Hepatocyte (in vitro differentiated cells): ENCODE results near the gene ABCD4. TPM values are rescaled to one million over a fixed set of nuclear protein-coding genes. Genes with fewer than 3 reads are reported as not detected.

Source experiments
- DNase-seq: peaks from one replicate; pipeline ENCODE4 v3.0.0-alpha.2; 2016; ENCODE audit warnings: low spot score
- H2AFZ ChIP-seq: fragments of 200-600 bp; sonication (generic); 2 replicates; pipeline ENCODE4 v1.6.0; 2016; ENCODE audit warnings: antibody characterized with exemption, mild to moderate bottlenecking
- H3K27ac ChIP-seq: fragments of 200-600 bp; sonication (generic); 2 replicates; pipeline ENCODE4 v1.5.1; 2016; ENCODE audit warnings: mild to moderate bottlenecking
- H3K27me3 ChIP-seq: fragments of 200-600 bp; sonication (generic); 2 replicates; pipeline ENCODE4 v1.6.1; 2016
- H3K36me3 ChIP-seq: fragments of 200-600 bp; sonication (generic); replicated peaks from 2 replicates; pipeline ENCODE4 v1.5.1; 2016; ENCODE audit warnings: low read depth; ENCODE audit not compliant: insufficient read depth
- H3K4me1 ChIP-seq: fragments of 200-600 bp; sonication (generic); 2 replicates; pipeline ENCODE4 v1.5.1; 2016; ENCODE audit warnings: mild to moderate bottlenecking, moderate library complexity; ENCODE audit not compliant: insufficient read depth
- H3K4me2 ChIP-seq: fragments of 200-600 bp; sonication (generic); 2 replicates; pipeline ENCODE4 v1.6.0; 2016
- H3K4me3 ChIP-seq: fragments of 200-600 bp; sonication (generic); 2 replicates; pipeline ENCODE4 v1.5.1; 2016; ENCODE audit warnings: mild to moderate bottlenecking
- H3K79me2 ChIP-seq: fragments of 200-600 bp; sonication (generic); 2 replicates; pipeline ENCODE4 v1.6.0; 2017; ENCODE audit warnings: mild to moderate bottlenecking
- H3K9me2 ChIP-seq: fragments of 200-600 bp; sonication (generic); replicated peaks from 2 replicates; pipeline ENCODE4 v1.6.0; 2017; ENCODE audit warnings: mild to moderate bottlenecking; ENCODE audit not compliant: insufficient read depth
- H3K9me3 ChIP-seq: fragments of 200-600 bp; sonication (generic); 2 replicates; pipeline ENCODE4 v1.5.1; 2016; ENCODE audit warnings: low read depth, mild to moderate bottlenecking
- H4K20me1 ChIP-seq: fragments of 200-600 bp; sonication (generic); 2 replicates; pipeline ENCODE4 v1.6.0; 2016; ENCODE audit warnings: mild to moderate bottlenecking; ENCODE audit not compliant: insufficient read depth, poor library complexity, severe bottlenecking
- CTCF ChIP-seq: fragments of 200-600 bp; sonication (generic); IDR thresholded peaks from 2 replicates; pipeline ENCODE4 v1.5.1; 2016; ENCODE audit warnings: antibody characterized with exemption, mild to moderate bottlenecking; ENCODE audit not compliant: poor library complexity
- EZH2 ChIP-seq: fragments of 200-600 bp; sonication (generic); IDR thresholded peaks from 2 replicates; pipeline ENCODE4 v1.6.1; 2016; ENCODE audit warnings: antibody characterized with exemption, mild to moderate bottlenecking, borderline replicate concordance
- EZH2phosphoT487 ChIP-seq: fragments of 200-600 bp; sonication (generic); IDR thresholded peaks from one replicate; pipeline ENCODE4 v1.6.1; 2018; ENCODE audit warnings: antibody characterized with exemption, mild to moderate bottlenecking, low read depth, moderate library complexity; ENCODE audit not compliant: unreplicated experiment, severe bottlenecking
- WGBS: methylation state at CpG from one replicate; pipeline ENCODE4 v1.1.6; 2016; ENCODE audit warnings: low lambda C conversion rate; ENCODE audit errors: missing lambda C conversion rate; 5-methylcytosine and 5-hydroxymethylcytosine counted together
- polyA plus RNA-seq: library from polyadenylated mRNA; unstranded; fragments of >200 nt; fragmentation: Nextera tagmentation; extraction: Ambion mirVana; gene quantifications from 2 replicates; pipeline ENCODE4 v1.2.1, GENCODE V29; 2016
- total RNA-seq: library from RNA; depleted of rRNA; stranded (reverse); fragments of >200 nt; gene quantifications from 2 replicates; pipeline ENCODE4 v1.2.3, GENCODE V29; 2014

Gene ABCD4
- total and polyA plus RNA-seq, 2 experiments from 2014 or later = 44.0 to 71.9 TPM

- Histone ChIP-seq H3K27me3 (peaks cover 77% of the 10 kb centered on the region), H2AFZ (no peak overlapping the region), H3K9me2 (no peaks in the 10 kb centered on the region), H3K27ac (no peak overlapping the region), H3K36me3 (no peaks in the 10 kb centered on the region), H3K79me2 (no peaks in the 10 kb centered on the region), H3K4me2 (no peak overlapping the region), H4K20me1 (no peaks in the 10 kb centered on the region), H3K9me3 (no peaks in the 10 kb centered on the region), H3K4me1 (peaks cover 13% of the 10 kb centered on the region), H3K4me3 (no peak overlapping the region)
- WGBS = 76% methylated on average over 6 of the region's 7 CpGs
- no peak for DNase-seq
- TF ChIP-seq CTCF = no peak
- no peak for TF ChIP-seq EZH2
- no peak for TF ChIP-seq EZH2phosphoT487
Observed at GRCh38 chr14:74245292-74245691, 57.4 kb downstream of the ABCD4 start.

GRCh38 chr14:74244115-74244514 lies 58.6 kb downstream of the ABCD4 start:
- no peak for TF ChIP-seq EZH2
- no peak for TF ChIP-seq CTCF
- TF ChIP-seq EZH2phosphoT487 = no peak
- Histone ChIP-seq H3K27me3 (peaks cover 89% of the 10 kb centered on the region), H3K9me2 (no peaks in the 10 kb centered on the region), H3K4me3 (no peak overlapping the region), H3K9me3 (no peaks in the 10 kb centered on the region), H3K4me2 (no peak overlapping the region), H3K27ac (no peak overlapping the region), H3K79me2 (no peaks in the 10 kb centered on the region), H4K20me1 (no peaks in the 10 kb centered on the region), H2AFZ (no peak overlapping the region), H3K4me1 (peaks cover 15% of the 10 kb centered on the region), H3K36me3 (no peaks in the 10 kb centered on the region)
- no peak for DNase-seq
- WGBS = 33% methylated on average over 3 of the region's 3 CpGs

GRCh38 chr14:74243051-74243450 lies 59.7 kb downstream of the ABCD4 start:
- no peak overlapping the region for H3K4me2 ChIP-seq
- no peaks in the 10 kb centered on the region for H4K20me1 ChIP-seq
- H3K27ac ChIP-seq = no peak overlapping the region
- H3K4me3 ChIP-seq = no peak overlapping the region
- H3K36me3 ChIP-seq = no peaks in the 10 kb centered on the region
- H3K4me1 ChIP-seq = peaks cover 15% of the 10 kb centered on the region
- H3K27me3 ChIP-seq = peaks cover 99% of the 10 kb centered on the region
- H3K79me2 ChIP-seq = no peaks in the 10 kb centered on the region
- WGBS = 39% methylated on average over 5 of the region's 5 CpGs
- no peaks in the 10 kb centered on the region for H3K9me2 ChIP-seq
- TF ChIP-seq EZH2phosphoT487 (no peak), EZH2 (no peak), CTCF (no peak)
- H3K9me3 ChIP-seq = no peaks in the 10 kb centered on the region
- H2AFZ ChIP-seq = no peak overlapping the region
- no peak for DNase-seq

GRCh38 chr14:74242780-74243042 lies 60.0 kb downstream of the ABCD4 start:
- no peaks in the 10 kb centered on the region for H4K20me1 ChIP-seq
- H2AFZ ChIP-seq = no peak overlapping the region
- WGBS = 33% methylated on average over 4 of the region's 4 CpGs
- no peaks in the 10 kb centered on the region for H3K9me3 ChIP-seq
- H3K27ac ChIP-seq = no peak overlapping the region
- DNase-seq = no peak
- H3K36me3 ChIP-seq = no peaks in the 10 kb centered on the region
- H3K79me2 ChIP-seq = no peaks in the 10 kb centered on the region
- peaks cover 99% of the 10 kb centered on the region for H3K27me3 ChIP-seq
- no peak overlapping the region for H3K4me3 ChIP-seq
- no peaks in the 10 kb centered on the region for H3K9me2 ChIP-seq
- TF ChIP-seq EZH2phosphoT487 (peak; percentile 15), CTCF (no peak), EZH2 (peak; percentile 61)
- H3K4me2 ChIP-seq = no peak overlapping the region
- H3K4me1 ChIP-seq = peaks cover 15% of the 10 kb centered on the region
